PC-3 (cell line): ENCODE data around the gene ERP27. TPM values are rescaled to one million over a fixed set of nuclear protein-coding genes. Genes with fewer than 3 reads are reported as not detected.
A peak's percentile ranks its signal among the peaks of the same experiment; 100 is the strongest.

Source experiments
- ATAC-seq: fragments of 200-7000 bp; cut with Tn5 transposase; 2 replicates; pipeline ENCODE4 v1.9.1; 2020; ENCODE audit warnings: mild to moderate bottlenecking, moderate library complexity
- BruUV-seq: library from RNA; stranded (reverse); fragments of 400-500 nt; replicated peaks from 2 replicates; lab custom pipeline; 2021; lab: Mats Ljungman, UMichigan
- CTCF ChIA-PET: fragments of 300-600 bp; sonication (Branson Sonifier 250); formaldehyde crosslinking; loops from one replicate; lab custom pipeline; 2022; ENCODE audit warnings: antibody characterized with exemption; lab: Charles Lee
- POLR2A ChIA-PET: fragments of 300-600 bp; sonication (Branson Sonifier 250); formaldehyde crosslinking; loops from one replicate; lab custom pipeline; 2022; ENCODE audit warnings: antibody characterized with exemption; ENCODE audit not compliant: unreplicated experiment; lab: Charles Lee
- DNase-seq: peaks from one replicate; pipeline ENCODE4 v3.0.0-alpha.2; 2015
- H2AFZ ChIP-seq: fragments of 300-600 bp; sonication (generic); 2 replicates; pipeline ENCODE4 v1.6.0; 2016; ENCODE audit warnings: antibody characterized with exemption, low read length
- H3F3A ChIP-seq: fragments of 300-600 bp; sonication (generic); one replicate; pipeline ENCODE4 v1.6.0; 2017; ENCODE audit warnings: antibody characterized with exemption, low read length, control low read depth, mild to moderate bottlenecking; ENCODE audit not compliant: unreplicated experiment
- H3K27ac ChIP-seq: fragments of 300-600 bp; sonication (generic); 2 replicates; pipeline ENCODE4 v1.5.1; 2016; ENCODE audit warnings: mild to moderate bottlenecking, low read length
- H3K27me3 ChIP-seq: fragments of 300-600 bp; sonication (generic); 2 replicates; pipeline ENCODE4 v1.6.1; 2016; ENCODE audit warnings: low read length, mixed read lengths
- H3K36me3 ChIP-seq: fragments of 300-600 bp; sonication (generic); 2 replicates; pipeline ENCODE4 v1.6.1; 2016; ENCODE audit warnings: low read depth, mixed run types, low read length, mixed read lengths
- H3K4me1 ChIP-seq: fragments of 300-600 bp; sonication (generic); 2 replicates; pipeline ENCODE4 v1.5.1; 2016; ENCODE audit warnings: low read length; ENCODE audit not compliant: insufficient read depth
- H3K4me2 ChIP-seq: fragments of 300-600 bp; sonication (generic); 2 replicates; pipeline ENCODE4 v1.6.0; 2016; ENCODE audit warnings: low read length
- H3K4me3 ChIP-seq: fragments of 300-600 bp; sonication (generic); 2 replicates; pipeline ENCODE4 v1.5.1; 2016; ENCODE audit warnings: mild to moderate bottlenecking, low read length, mixed read lengths
- H3K79me2 ChIP-seq: fragments of 300-600 bp; sonication (generic); 2 replicates; pipeline ENCODE4 v1.6.1; 2017; ENCODE audit warnings: low read length, mixed read lengths
- H3K9ac ChIP-seq: fragments of 300-600 bp; sonication (generic); 2 replicates; pipeline ENCODE4 v1.6.0; 2016; ENCODE audit warnings: mild to moderate bottlenecking, low read length
- H3K9me2 ChIP-seq: fragments of 300-600 bp; sonication (generic); replicated peaks from 2 replicates; pipeline ENCODE4 v1.6.1; 2016; ENCODE audit warnings: mixed run types, low read length, mixed read lengths
- H3K9me3 ChIP-seq: fragments of 300-600 bp; sonication (generic); 2 replicates; pipeline ENCODE4 v1.6.1; 2016; ENCODE audit warnings: low read length, mixed read lengths
- H4K20me1 ChIP-seq: fragments of 300-600 bp; sonication (generic); 2 replicates; pipeline ENCODE4 v1.6.1; 2016; ENCODE audit warnings: low read length, mixed read lengths
- EZH2 ChIP-seq: fragments of 300-600 bp; sonication (generic); IDR thresholded peaks from one replicate; pipeline ENCODE4 v1.6.1; 2017; ENCODE audit warnings: antibody characterized with exemption, mild to moderate bottlenecking, low read length; ENCODE audit not compliant: unreplicated experiment
- EZH2phosphoT487 ChIP-seq: fragments of 300-600 bp; sonication (generic); IDR thresholded peaks from 2 replicates; pipeline ENCODE4 v1.6.1; 2018; ENCODE audit warnings: mild to moderate bottlenecking, antibody characterized with exemption, low read length, borderline replicate concordance
- intact Hi-C: fragments of 100-400 bp; cut with micrococcal nuclease; formaldehyde crosslinking; loops from 2 replicates; pipeline ENCODE4 v1.9.0; 2023
- total RNA-seq: library from RNA; depleted of rRNA; stranded (reverse); fragments of >200 nt; gene quantifications from 2 replicates; pipeline ENCODE4 v1.2.3, GENCODE V29; 2014
- TF ChIP-seq, protein P1 (sequence below): fragments of 300-600 bp; sonication (generic); conservative IDR thresholded peaks from 2 replicates; pipeline ENCODE4 v1.5.1; 2017; ENCODE audit warnings: antibody characterized with exemption, low read depth, mild to moderate bottlenecking, low read length

ERP27 gene
- total RNA-seq, 1 experiment from 2014 or later: not detected

DNA sequence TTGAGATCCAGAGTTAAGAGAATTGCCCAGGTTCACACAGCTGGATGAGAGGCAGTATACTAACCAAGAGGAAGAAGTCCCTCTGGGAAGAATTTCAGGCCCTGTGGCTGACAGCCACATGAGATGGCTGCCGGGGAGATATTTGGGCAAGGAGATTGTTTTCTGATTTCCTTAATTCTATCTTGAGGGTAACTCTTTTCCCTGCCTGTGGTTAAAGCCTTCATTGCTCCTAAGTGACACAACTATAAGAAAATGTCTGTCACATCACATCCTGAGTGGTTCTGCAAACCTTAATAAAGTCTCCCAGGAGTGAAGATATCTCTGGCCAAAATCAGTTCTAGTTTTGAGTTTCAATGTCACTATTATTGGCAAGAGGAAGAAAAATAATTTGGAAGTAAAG is 13.5 kb upstream of the ERP27 start:
- Histone ChIP-seq H3K4me3 (no peak overlapping the region), H3K9me3 (no peaks in the 10 kb centered on the region), H3K9ac (no peak overlapping the region), H3K4me2 (peak overlapping the region; percentile 14; the same call in 1 of the 2 replicates), H3K4me1 (peaks cover 58% of the 10 kb centered on the region), H3K27me3 (no peaks in the 10 kb centered on the region), H2AFZ (no peak overlapping the region), H3K9me2 (no peaks in the 10 kb centered on the region), H3F3A (no peaks in the 10 kb centered on the region), H3K27ac (peak overlapping the region; percentile 55), H3K79me2 (no peaks in the 10 kb centered on the region), H4K20me1 (no peaks in the 10 kb centered on the region), H3K36me3 (no peaks in the 10 kb centered on the region)
- intact Hi-C loops: no loop called here
- TF ChIP-seq EZH2 (no peak), EZH2phosphoT487 (no peak)
- TF ChIP-seq, protein P1, sequence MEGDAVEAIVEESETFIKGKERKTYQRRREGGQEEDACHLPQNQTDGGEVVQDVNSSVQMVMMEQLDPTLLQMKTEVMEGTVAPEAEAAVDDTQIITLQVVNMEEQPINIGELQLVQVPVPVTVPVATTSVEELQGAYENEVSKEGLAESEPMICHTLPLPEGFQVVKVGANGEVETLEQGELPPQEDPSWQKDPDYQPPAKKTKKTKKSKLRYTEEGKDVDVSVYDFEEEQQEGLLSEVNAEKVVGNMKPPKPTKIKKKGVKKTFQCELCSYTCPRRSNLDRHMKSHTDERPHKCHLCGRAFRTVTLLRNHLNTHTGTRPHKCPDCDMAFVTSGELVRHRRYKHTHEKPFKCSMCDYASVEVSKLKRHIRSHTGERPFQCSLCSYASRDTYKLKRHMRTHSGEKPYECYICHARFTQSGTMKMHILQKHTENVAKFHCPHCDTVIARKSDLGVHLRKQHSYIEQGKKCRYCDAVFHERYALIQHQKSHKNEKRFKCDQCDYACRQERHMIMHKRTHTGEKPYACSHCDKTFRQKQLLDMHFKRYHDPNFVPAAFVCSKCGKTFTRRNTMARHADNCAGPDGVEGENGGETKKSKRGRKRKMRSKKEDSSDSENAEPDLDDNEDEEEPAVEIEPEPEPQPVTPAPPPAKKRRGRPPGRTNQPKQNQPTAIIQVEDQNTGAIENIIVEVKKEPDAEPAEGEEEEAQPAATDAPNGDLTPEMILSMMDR: no peak
- ChIA-PET POLR2A (no interaction called here), CTCF (no interaction called here)
- ATAC-seq (no peak), DNase-seq (no peak)
- BruUV-seq: no TSS peak

DNA sequence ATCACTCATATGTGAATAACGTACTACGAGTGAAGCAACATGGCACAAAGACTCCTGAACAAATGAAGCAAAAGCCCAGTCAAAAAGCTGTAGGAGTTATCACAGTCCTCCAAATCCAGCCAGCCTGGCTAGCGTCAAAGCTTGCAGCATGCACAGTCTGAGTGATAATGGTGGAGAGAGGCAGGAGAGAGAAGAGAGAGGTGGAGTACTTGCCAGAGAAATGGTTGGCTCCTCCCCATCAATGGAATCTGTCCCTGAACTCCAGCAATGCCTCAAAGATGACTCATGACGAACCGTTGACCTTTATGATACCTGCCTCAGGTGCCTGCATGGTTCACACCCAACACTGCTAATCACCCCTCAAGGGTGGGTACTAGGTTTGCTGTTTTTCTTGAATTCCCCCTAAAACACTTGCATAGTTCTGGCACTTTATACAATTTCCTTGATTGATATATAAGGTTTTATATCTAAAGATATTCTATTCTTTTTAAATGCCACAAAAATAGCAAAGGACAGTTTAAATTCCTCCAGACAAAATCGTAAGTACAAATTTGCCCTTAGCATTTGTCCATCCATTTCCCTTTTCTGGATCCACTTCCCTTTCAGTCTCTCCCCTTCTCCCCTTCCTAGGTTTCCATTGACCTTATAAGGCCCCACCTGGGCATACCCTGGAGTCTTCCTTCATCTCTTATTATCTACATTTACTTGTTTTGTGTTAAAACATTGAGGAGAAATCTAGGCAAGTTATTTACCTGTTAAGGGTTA is 12.8 kb upstream of the ERP27 start:
- Histone ChIP-seq H4K20me1 (no peaks in the 10 kb centered on the region), H3K9ac (no peak overlapping the region), H3F3A (no peaks in the 10 kb centered on the region), H3K4me2 (peak overlapping the region; percentile 24), H3K27me3 (no peaks in the 10 kb centered on the region), H3K9me2 (no peaks in the 10 kb centered on the region), H3K79me2 (no peaks in the 10 kb centered on the region), H3K4me1 (peaks cover 65% of the 10 kb centered on the region), H3K9me3 (no peaks in the 10 kb centered on the region), H2AFZ (0 out of 2 replicates have a peak overlapping the region, but pooled peaks have one; percentile 21), H3K36me3 (no peaks in the 10 kb centered on the region), H3K4me3 (no peak overlapping the region), H3K27ac (peak overlapping the region; percentile 55)
- ChIA-PET CTCF (no interaction called here), POLR2A (no interaction called here)
- no peak for ATAC-seq
- no TSS peak for BruUV-seq
- intact Hi-C loops: no loop called here
- TF ChIP-seq EZH2phosphoT487 (no peak), EZH2 (no peak)
- TF ChIP-seq, protein P1: no peak
- peak; percentile 74 for DNase-seq

DNA sequence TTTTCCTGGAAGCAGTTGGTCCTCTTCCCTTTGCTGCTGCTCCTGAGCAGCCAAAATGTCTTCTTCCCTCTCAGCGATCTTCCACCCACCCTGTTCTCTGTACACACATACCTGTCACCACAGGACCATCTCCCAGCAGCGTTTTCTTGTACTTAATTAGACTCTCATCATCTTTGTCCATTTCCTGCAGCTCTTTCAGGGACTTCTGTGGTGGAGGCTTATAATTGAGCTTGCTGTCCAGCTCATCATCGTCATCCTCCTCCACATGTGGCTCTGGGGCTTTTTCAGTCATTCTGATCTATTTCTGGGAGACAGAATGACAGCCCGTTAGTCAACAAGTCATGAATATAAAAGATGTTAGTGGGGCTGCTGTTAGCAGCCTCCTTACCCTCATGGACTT is 12.1 kb upstream of the ERP27 start:
- H3K27me3 ChIP-seq: no peaks in the 10 kb centered on the region
- H3K9me2 ChIP-seq: no peaks in the 10 kb centered on the region
- H3K4me1 ChIP-seq: peaks cover 67% of the 10 kb centered on the region
- BruUV-seq: no TSS peak
- H3K9me3 ChIP-seq: no peaks in the 10 kb centered on the region
- H3K36me3 ChIP-seq: no peaks in the 10 kb centered on the region
- no peak overlapping the region for H3K4me2 ChIP-seq
- ChIA-PET POLR2A (no interaction called here), CTCF (no interaction called here)
- H3K4me3 ChIP-seq: no peak overlapping the region
- no peaks in the 10 kb centered on the region for H3F3A ChIP-seq
- intact Hi-C loops: no loop called here
- H3K79me2 ChIP-seq: no peaks in the 10 kb centered on the region
- no peak for DNase-seq
- no peak overlapping the region for H2AFZ ChIP-seq
- TF ChIP-seq, protein P1: no peak
- TF ChIP-seq EZH2phosphoT487: no peak
- TF ChIP-seq EZH2: no peak
- no peak for ATAC-seq
- H3K27ac ChIP-seq: no peak overlapping the region
- no peak overlapping the region for H3K9ac ChIP-seq
- H4K20me1 ChIP-seq: no peaks in the 10 kb centered on the region
